Measurements from ENCODE around the gene COG5.
"Not testable (repeated sequence)": the region's sequence is repeated elsewhere in the genome, so short reads cannot be mapped to it uniquely, and the experiment has no call there.

COG5 gene

GRCh38 chr7:107269790-107270189 lies 293.9 kb downstream of the COG5 start:
- no peak for DNase-seq (ENCODE audit: low spot score)

- DNase-seq (ENCODE audit: low spot score) = no peak
Observed at GRCh38 chr7:107268594-107268993, 295.1 kb downstream of the COG5 start.

- DNase-seq (ENCODE audit: low spot score) = no peak
Observed at GRCh38 chr7:107267138-107267537, 296.6 kb downstream of the COG5 start.

DNA sequence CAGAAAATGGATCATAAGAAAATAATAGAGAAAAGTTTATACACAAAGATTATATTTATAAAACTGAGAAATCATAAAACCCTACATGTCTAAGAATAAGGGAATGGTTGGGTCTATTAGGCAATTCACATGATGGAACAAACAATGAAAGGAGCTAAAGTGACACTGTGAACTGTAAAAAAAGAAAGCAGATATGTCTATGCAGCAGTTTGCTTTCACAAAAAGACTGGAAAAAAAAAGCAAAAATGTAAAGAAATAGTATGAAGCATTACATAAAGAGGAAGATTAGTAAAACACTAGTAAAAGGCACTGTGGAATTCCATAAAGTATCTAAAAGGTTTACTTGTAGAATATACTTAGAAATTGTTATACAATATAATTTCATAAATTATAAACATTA lies 299.0 kb downstream of the COG5 start:
- DNase-seq (ENCODE audit: low spot score) = no peak

DNA sequence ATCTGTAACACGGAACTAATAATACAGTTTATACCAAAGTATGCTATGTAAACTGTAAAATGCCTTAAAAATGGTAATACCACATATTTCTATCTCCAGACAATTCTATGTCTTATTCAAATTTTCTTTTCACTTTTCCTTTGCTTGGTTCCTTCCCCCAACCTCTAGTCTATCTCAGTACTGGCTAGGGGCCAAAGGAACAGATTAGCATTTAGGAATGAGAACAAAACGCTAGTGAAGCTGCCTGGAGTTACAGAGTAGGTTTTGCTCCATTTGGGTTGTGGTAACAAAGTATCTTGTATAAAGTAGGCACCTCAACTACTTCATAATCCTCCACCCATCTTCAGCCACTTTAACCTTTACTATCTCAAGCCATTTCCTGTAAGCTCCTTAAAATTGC lies 300.9 kb downstream of the COG5 start:
- no peak for DNase-seq (ENCODE audit: low spot score)

DNA sequence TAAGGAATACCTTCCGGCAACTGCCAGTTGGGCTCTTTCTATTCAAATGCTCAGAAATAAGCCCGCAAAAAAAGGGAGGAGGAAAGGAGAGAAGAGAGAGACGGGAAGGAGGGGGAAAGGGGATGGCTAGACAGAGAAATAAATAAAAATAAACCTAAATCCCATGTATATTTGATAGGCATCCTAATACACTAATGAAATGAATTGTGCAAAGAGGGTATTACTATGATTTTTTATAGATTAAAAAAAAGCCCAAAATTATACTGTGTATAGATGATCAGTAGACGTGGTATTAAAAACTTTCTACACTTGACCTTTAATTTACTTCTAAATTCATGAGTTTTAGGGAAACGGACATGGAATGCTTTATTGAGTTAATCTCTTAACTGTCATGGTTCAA lies 305.0 kb downstream of the COG5 start:
- DNase-seq (ENCODE audit: low spot score) = no peak

- DNase-seq (ENCODE audit: low spot score) = no peak
Observed at GRCh38 chr7:107255602-107256001, 308.1 kb downstream of the COG5 start.

GRCh38 chr7:107254398-107254985 lies 309.2 kb downstream of the COG5 start:
- peak; percentile 8 for DNase-seq (ENCODE audit: low spot score)

GRCh38 chr7:107253599-107253998 lies 310.1 kb downstream of the COG5 start:
- DNase-seq (ENCODE audit: low spot score) = no peak

GRCh38 chr7:107251963-107252362 lies 311.8 kb downstream of the COG5 start:
- no peak for DNase-seq (ENCODE audit: low spot score)

GRCh38 chr7:107248551-107249316 lies 315.0 kb downstream of the COG5 start:
- DNase-seq (ENCODE audit: low spot score) = no peak

DNA sequence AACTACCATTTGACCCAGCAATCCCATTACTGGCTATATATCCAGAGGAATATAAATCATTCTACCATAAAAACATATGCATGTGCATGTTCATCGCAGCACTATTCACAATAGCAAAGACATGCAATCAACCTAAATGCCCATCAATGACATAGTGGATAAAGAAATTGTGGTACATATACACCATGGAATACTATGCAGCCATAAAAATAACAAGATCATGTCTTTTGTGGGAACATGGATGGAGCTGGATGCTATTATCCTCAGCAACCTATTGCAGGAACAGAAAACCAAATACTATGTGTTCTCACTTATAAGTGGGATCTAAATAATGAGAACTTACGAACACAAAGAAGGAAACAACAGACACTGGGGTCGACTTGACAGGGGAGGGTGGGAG lies 316.9 kb downstream of the COG5 start:
- DNase-seq (ENCODE audit: low spot score) = not testable (repeated sequence)

GRCh38 chr7:107244613-107245012 lies 319.1 kb downstream of the COG5 start:
- DNase-seq (ENCODE audit: low spot score) = no peak

GRCh38 chr7:107242267-107242666 lies 321.5 kb downstream of the COG5 start:
- no peak for DNase-seq (ENCODE audit: low spot score)

DNA sequence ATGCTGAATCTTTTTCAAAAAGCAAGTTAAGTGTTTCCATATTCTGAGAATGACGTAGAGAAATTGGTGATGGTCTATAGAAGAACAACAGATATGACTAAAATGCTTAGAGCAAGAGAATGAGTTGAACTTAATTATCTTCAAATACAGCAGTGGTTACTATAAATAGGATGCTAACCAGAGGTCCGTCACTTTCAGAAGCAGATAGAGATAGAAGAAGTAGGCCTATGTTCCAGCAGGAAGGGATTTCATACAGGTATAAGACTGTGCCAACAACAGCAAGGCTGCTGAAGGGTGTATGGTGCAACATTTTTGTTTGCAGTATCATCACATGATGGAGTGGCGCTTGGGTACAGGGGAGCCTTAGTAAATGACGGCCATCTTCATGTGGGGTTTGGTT lies 326.3 kb downstream of the COG5 start:
- DNase-seq (ENCODE audit: low spot score) = no peak

GRCh38 chr7:107236862-107237261 lies 326.9 kb downstream of the COG5 start:
- no peak for DNase-seq (ENCODE audit: low spot score)

DNA sequence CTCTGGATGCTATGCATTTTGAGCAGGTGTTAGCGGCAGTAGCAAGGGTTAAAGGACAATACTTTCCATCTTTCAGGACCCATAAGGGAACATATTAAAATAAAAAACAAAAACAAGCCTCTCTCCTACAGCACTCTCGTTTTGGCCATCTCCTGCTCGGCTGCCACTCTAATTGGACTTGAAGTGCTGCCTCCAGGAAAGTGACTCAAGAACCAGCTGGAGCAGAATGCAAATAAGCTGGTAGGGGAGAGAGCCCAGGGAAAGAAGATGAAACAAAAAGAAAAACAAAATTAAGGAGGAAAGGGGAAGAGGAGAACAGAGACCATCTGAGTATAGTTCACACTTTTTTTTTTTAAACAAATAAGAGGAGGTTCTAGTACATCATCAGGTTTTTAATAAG lies 329.3 kb downstream of the COG5 start:
- DNase-seq (ENCODE audit: low spot score) = no peak

- no peak for DNase-seq (ENCODE audit: low spot score)
Observed at GRCh38 chr7:107233981-107234380, 329.7 kb downstream of the COG5 start.

DNA sequence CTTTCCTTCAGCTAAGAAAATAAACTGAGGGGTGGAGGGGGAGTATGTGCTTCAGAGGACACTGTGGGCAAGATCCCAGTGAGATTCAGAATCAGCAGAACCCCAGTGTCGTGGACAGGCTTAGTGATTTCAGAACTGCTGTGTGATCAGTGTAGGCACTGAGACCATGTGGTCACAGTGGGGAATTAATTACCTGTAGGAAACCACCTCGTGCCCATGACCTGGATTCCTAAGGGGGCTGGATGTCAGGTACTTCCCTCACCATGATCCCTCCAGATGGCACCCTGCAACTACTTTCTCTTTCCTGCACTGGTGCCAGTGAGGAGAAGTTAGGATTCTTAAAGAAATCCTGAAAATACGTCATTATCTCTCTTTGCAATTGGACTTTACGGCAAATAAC lies 330.5 kb downstream of the COG5 start:
- no peak for DNase-seq (ENCODE audit: low spot score)

- no peak for DNase-seq (ENCODE audit: low spot score)
Observed at GRCh38 chr7:107232568-107233090, 331.1 kb downstream of the COG5 start.

- DNase-seq (ENCODE audit: low spot score) = no peak
Observed at GRCh38 chr7:107230334-107230733, 333.4 kb downstream of the COG5 start.

- no peak for DNase-seq (ENCODE audit: low spot score)
Observed at GRCh38 chr7:107228291-107228690, 335.4 kb downstream of the COG5 start.

DNA sequence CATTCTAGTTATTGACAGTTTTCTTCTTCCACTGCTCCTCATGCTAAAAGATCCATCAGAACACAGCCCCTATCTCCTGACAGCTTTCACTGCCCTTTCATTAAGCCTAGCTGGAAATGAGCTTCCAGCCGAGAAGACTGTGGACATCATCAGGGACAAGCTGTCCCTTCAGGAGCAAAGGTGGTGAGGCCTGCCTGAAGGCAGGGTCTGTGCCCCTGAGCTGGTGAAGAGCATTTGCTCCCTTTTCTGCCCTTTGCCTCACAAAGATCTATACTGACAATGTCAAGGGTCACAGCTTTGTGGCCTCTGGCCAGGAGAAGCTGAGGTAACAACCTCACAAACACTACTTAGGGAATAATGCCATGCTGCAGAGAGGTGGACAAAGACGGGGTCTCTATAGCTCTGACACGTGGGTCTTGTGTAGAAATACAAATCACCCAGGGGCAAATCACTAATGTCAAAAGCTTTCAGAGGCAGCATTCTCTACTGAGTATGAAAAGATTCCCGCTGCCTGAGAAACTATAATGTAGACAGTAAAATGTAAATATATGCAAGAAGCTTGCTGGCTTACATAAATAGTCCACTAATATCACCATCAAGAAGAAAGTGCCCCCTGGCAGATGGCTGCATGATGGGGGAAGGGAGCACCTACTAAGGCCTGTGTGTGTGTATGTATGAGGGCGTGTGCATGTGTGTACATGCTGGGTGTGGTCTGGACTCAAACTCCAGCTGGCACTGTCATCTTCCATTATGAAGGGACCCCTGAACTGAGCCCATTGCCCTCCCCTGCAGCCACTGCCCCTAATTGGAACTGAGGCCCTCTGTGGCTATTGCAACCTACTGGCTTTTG lies 339.1 kb downstream of the COG5 start:
- no peak for DNase-seq (ENCODE audit: low spot score)

Measured in COLO829 (cell line).